Keratinocyte (primary cell): ENCODE data around the gene CSTF1.

Experiments
- EZH2 ChIP-seq: IDR thresholded peaks from one replicate; pipeline ENCODE4 v1.6.1; 2012; ENCODE audit warnings: inconsistent platforms, mild to moderate bottlenecking, low read length, moderate library complexity
- TF ChIP-seq, protein P1 (sequence below), 3 experiments: IDR thresholded peaks in 1 of 3; conservative IDR thresholded peaks in 1 of 3; optimal IDR thresholded peaks in 1 of 3; 2 replicates in 2 of 3; 3 replicates in 1 of 3; pipeline versions ENCODE3 to v1.5.1; 2011; ENCODE audit warnings: low read length in 3 of 3, mild to moderate bottlenecking in 3 of 3, moderate library complexity in 2 of 3, control low read depth in 1 of 3, inconsistent platforms in 1 of 3; ENCODE audit not compliant: insufficient read depth in 2 of 3; ENCODE audit errors: extremely low read depth in 1 of 3

DNA sequence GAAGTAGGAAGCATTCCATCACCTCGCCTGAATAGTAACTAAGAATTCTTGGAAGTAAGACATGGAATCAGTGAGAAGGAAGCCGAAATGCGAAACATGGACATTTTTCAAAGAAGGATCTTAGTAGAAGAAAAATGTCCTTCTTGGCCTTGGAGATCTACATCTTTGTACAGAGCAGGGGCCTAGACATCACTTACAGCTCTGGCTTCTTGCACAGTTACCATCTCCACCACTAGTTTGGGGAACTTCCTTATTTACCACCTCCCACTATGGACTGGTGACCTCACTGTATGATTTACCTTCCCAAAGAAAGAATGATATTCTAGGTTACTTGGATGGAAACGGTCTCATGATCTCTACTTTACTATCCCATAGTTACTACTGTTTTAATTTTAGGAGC, 35.4 kb downstream of the CSTF1 start:
- TF ChIP-seq, protein P1, sequence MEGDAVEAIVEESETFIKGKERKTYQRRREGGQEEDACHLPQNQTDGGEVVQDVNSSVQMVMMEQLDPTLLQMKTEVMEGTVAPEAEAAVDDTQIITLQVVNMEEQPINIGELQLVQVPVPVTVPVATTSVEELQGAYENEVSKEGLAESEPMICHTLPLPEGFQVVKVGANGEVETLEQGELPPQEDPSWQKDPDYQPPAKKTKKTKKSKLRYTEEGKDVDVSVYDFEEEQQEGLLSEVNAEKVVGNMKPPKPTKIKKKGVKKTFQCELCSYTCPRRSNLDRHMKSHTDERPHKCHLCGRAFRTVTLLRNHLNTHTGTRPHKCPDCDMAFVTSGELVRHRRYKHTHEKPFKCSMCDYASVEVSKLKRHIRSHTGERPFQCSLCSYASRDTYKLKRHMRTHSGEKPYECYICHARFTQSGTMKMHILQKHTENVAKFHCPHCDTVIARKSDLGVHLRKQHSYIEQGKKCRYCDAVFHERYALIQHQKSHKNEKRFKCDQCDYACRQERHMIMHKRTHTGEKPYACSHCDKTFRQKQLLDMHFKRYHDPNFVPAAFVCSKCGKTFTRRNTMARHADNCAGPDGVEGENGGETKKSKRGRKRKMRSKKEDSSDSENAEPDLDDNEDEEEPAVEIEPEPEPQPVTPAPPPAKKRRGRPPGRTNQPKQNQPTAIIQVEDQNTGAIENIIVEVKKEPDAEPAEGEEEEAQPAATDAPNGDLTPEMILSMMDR (optimal IDR thresholded peaks at IDR 0.05 in 1 of 3, IDR thresholded peaks at IDR 0.05 in 1 of 3, conservative IDR thresholded peaks at IDR 0.05 in 1 of 3; ENCODE audit: extremely low read depth in 1 of 3, insufficient read depth in 2 of 3, low read length in 3 of 3), result no peak
- TF ChIP-seq EZH2, result no peak
